Stimulated activated CD8-positive, alpha-beta memory T cell treated with anti-CD3 and anti-CD28 coated beads, Interleukin-12 subunit alpha, Interleukin-12 subunit beta, amount 100 ng/mL, for 4 hours (primary cell): ENCODE measurements around the gene TNFSF15.

ENCODE experiments used
- DNase-seq: peaks from one replicate; pipeline ENCODE4 v3.0.0-alpha.2; 2020; ENCODE audit warnings: low read depth

The TNFSF15 gene

DNA sequence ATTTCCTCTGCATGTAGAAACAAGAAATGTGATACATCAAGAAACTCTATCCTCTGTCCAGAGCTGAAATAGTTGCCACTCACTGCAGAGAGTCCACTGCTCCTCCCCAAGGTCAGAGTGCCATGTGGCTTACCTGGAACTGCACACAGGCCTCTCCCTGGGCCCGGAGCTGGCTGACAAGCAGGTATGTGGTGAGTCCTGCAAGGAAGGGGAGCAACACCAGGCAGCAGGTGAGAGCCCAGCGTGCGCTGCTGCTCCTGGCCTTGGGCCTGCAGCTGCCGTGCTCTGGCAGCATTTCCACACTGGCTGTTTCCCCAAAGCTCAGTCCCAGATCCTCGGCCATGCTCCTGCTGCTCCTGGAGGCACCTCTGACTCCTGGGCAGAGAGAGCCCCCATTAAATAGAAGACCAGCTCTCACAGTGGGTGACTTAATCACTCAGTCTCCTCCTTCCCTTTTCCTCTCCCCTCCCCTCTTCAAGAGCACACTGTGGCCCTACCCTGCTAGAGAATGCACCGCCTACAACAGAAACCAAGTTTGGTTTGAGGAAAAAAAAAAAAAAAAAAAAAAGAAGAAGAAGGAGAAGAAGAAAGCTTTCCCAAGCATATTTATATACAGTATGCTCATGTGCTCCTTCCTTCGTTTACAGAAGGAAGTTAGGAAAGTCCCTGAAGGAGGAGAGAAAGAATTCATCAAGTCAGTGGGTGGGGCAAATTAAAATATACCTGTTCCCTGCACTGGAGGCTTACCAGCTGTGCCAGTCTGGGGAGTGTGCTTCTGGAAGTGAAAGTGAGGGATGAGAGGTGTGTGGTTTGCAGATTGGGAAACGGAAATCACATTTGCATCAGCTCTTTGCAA lies at the start of gene TNFSF15:
Gene TNFSF15 (minus strand): TSS at position 370 of the 856 bp plus-strand sequence. CDS start 27 bp downstream, at position 343.
- DNase-seq, result no peak

DNA sequence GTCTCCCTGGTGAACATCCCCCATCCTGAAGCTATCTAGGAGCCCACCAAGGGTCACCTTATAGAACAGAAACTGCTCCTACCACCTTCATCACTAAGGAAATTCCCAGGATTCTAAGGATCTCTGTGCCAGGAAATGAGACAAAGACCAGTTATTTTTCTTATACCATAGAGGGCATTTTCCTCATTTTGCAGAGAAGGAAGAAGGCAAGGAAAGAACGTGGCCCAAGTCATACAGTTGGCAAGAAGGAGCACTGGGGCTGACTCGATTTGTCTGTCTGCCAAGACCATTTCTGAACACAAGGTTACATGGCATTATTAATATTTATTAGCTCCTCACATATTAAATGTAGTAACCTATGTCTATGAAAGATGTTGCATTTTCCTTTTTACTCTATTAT lies 49.6 kb upstream of the TNFSF15 start:
- DNase-seq, result no peak

DNA sequence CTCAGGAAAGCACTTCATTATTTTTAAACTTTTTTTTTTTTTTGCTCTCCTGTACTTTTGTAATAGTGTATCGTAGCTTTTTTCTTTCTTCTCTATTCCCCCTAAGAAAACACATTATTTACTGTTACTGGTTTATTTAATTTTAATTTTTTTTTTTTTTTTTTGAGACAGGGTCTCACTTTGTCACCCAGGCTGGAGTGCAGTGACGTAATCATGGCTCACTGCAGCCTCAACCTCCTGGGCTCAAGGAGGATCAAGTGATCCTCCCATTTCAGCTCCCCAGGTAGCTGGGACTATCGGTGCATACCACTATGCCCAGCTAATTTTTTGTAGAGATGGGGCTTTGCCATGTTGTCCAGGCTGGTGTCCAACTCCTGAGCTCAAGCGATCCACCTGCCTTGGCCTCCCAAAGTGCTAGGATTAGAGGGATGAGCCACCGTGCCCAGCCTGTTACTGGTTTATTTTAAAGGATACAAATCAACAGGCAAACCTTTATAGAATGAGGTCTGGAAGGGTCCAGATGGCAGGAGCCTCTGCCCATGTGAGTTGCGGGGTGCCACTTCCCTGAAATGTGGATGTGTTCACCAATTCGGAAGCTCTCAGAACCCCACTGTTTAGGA lies 49.0 kb upstream of the TNFSF15 start:
- DNase-seq, result no peak

GRCh38 chr9:114853071-114853855 lies 47.4 kb upstream of the TNFSF15 start:
- no peak for DNase-seq

DNA sequence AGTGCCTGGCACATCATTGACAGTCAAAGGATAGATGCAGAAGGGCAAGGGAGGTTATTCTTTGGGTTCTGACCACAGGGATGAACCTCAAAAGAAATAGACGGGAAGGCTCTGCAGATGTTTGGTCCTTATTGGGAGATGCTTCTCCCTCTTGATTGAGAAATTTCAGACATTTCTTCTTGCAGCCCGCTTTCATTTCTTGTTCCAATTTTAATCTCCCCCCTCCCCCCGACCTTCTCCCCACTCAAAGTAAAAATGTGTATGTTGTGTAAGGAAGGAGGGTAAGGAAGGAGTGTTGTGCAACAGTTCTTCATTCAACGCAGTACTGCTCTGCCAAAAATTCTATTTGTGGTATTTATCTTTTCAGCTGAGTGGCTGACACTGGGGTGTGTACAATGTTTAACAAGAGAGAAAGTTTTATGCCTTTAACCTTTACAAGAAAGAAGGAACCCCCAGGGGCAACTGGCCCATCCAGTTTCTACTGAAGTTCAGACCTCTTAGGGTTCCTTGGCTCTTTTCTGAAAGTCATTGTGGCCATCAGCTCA lies 46.3 kb upstream of the TNFSF15 start:
- DNase-seq, result no peak

- DNase-seq, result no peak
Observed at GRCh38 chr9:114851306-114851705, 45.5 kb upstream of the TNFSF15 start.

GRCh38 chr9:114850871-114851270 lies 45.0 kb upstream of the TNFSF15 start:
- DNase-seq, result no peak

DNA sequence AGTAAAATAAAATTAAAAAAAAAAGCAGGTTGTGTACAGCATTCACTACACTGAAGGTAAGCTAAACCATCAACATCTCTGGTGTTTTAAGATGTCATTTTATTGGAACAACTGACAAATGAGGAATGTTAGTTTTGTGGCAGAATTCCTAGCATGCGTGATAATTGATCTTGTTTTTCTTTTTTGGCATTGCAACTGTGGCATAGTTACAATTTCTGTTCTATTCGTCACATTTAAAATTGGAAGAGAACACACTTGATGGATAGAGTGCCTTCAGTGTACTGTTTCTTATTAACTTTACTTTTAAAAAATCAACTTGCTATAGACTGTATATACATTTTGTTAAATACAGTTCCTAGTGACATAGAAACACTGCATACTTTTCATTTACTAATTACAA lies 43.6 kb upstream of the TNFSF15 start:
- no peak for DNase-seq

- DNase-seq, result no peak
Observed at GRCh38 chr9:114847492-114848417, 41.9 kb upstream of the TNFSF15 start.

- DNase-seq, result no peak
Observed at GRCh38 chr9:114845373-114845772, 39.5 kb upstream of the TNFSF15 start.

GRCh38 chr9:114844766-114845165 lies 38.9 kb upstream of the TNFSF15 start:
- no peak for DNase-seq

- DNase-seq, result no peak
Observed at GRCh38 chr9:114837923-114838322, 32.1 kb upstream of the TNFSF15 start.

DNA sequence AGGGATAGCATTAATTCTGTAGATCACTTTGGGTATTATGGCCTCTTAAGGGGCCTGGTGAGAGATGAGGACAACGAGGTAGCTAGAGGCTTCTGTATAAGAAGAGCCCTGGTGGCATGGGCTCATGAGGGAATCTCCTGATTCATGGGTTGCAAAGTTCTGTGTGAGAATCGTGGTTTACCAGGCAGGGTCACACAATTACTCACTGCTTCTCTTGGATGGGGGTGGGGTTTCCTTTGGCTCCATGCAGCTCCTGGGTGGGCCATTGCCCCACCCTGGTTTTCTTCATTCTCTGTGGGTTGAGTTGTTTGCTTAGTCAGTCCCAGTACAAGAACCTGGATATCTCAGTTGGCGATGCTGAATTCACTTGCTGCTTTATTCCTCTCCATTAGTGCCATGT lies 30.9 kb upstream of the TNFSF15 start:
- DNase-seq, result no peak

GRCh38 chr9:114834386-114834785 lies 28.5 kb upstream of the TNFSF15 start:
- no peak for DNase-seq

DNA sequence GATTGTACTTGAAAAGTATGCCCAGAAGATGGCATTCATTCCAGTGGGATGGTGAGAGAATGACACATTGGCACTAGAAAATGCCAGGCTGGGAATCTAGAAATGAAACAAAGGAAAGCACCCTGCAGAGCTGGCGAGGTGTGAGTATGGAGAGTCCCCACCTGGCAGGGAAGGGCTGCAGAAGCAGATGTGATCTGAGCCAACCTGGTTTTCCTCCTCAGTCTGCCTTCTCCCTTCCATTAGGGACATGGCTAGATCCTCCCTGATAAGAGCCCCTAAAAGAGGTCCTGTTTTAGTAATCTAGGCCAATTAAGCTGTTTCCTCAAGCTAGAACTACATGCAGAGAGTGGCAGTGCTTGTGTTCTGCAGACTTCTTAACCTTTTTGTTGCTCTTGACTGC lies 24.7 kb upstream of the TNFSF15 start:
- DNase-seq, result no peak

DNA sequence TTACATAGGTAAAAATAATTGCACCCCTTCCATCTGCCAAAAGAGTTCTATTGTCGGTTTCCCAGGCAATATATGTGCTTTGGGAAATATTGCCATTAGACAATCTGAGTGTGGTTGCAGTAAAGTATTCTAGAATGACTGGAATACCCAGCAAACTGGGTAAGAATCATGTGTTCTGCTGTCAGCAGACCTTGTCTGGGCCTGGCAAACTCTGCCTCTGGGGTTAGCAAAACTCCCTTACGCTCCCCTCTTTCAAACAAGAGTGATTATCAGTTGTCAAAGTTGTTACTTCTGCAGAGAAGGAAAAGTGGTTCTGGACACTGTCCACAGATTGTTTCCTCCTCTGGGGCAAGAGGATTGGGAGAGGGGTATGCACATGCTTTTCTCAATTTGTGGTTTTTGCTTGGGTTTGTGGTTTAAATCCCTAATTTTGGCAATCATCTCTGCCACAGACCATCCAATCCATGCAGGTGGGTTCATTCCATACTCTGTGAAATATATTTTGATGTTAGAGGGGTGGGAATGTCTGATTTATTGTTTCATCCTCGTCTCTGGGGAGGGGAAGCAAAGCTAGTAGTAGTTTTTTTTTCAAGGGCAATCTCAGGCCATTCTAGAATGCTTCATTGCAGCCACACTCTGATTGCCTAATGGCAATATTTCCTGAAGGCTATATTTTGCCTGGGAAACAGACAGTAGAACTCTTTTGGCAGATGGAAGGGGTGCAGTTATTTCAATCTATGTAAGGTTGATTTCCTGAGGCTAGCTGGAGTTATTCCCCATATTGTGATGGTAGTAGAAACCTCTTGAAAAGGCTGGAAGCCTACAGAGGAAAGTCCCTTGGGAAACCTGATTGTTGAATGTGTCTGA lies 24.0 kb upstream of the TNFSF15 start:
- DNase-seq, result no peak

- DNase-seq, result no peak
Observed at GRCh38 chr9:114828303-114828650, 22.4 kb upstream of the TNFSF15 start.

- no peak for DNase-seq
Observed at GRCh38 chr9:114827641-114828302, 21.9 kb upstream of the TNFSF15 start.

- no peak for DNase-seq
Observed at GRCh38 chr9:114826431-114826830, 20.6 kb upstream of the TNFSF15 start.
